IMR-90 (cell line): ENCODE data around the gene CEACAM1. TPM values are rescaled to one million over a fixed set of nuclear protein-coding genes. Genes with fewer than 3 reads are reported as not detected.

Source experiments
- ATAC-seq: fragments of 200-7000 bp; cut with Tn5 transposase; 2 replicates; pipeline ENCODE4 v1.9.1; 2020; ENCODE audit warnings: low read depth, mild to moderate bottlenecking, moderate library complexity
- BruUV-seq: library from RNA; stranded (reverse); fragments of 400-500 nt; replicated peaks from 2 replicates; lab custom pipeline; 2021; lab: Mats Ljungman, UMichigan
- CTCF ChIA-PET: fragments of 300-600 bp; formaldehyde crosslinking; extraction: SDS; loops from one replicate; lab custom pipeline; 2021; ENCODE audit warnings: antibody characterized with exemption; lab: Yijun Ruan, JAX
- POLR2A ChIA-PET: fragments of 300-600 bp; sonication (Branson Sonifier 250); formaldehyde crosslinking; loops from one replicate; lab custom pipeline; 2022; ENCODE audit warnings: antibody characterized with exemption; ENCODE audit not compliant: unreplicated experiment; lab: Charles Lee
- DNase-seq: peaks from one replicate; pipeline ENCODE4 v3.0.0; 2013
- H2AFZ ChIP-seq: replicated peaks from 2 replicates; pipeline ENCODE3; 2013; ENCODE audit warnings: low read length, mild to moderate bottlenecking; ENCODE audit not compliant: poor library complexity
- H2AK5ac ChIP-seq: 2 replicates; pipeline ENCODE4 v1.6.1; 2013; ENCODE audit warnings: low read depth, low read length, inconsistent platforms
- H2AK9ac ChIP-seq: replicated peaks from 2 replicates; pipeline ENCODE3; 2013; ENCODE audit warnings: mild to moderate bottlenecking, low read depth, low read length, moderate library complexity; ENCODE audit not compliant: poor library complexity
- H2BK120ac ChIP-seq: 2 replicates; pipeline ENCODE4 v1.6.1; 2013; ENCODE audit warnings: low read depth, low read length, inconsistent platforms
- H2BK15ac ChIP-seq: 3 replicates; pipeline ENCODE4 v1.6.1; 2013; ENCODE audit warnings: low read depth, low read length, inconsistent platforms
- H2BK20ac ChIP-seq: 2 replicates; pipeline ENCODE4 v1.6.1; 2013; ENCODE audit warnings: low read depth, mild to moderate bottlenecking, inconsistent platforms, low read length, moderate library complexity
- H2BK5ac ChIP-seq: 2 replicates; pipeline ENCODE4 v1.6.1; 2013; ENCODE audit warnings: mild to moderate bottlenecking, low read depth, low read length, inconsistent platforms; ENCODE audit not compliant: poor library complexity, severe bottlenecking
- H3K14ac ChIP-seq: replicated peaks from 2 replicates; pipeline ENCODE4 v1.6.1; 2013; ENCODE audit warnings: low read depth, low read length, inconsistent platforms
- H3K18ac ChIP-seq: 2 replicates; pipeline ENCODE4 v1.6.1; 2013; ENCODE audit warnings: low read depth, low read length, control low read depth
- H3K23ac ChIP-seq: 2 replicates; pipeline ENCODE4 v1.6.1; 2013; ENCODE audit warnings: low read depth, low read length, inconsistent platforms
- H3K27ac ChIP-seq: 2 replicates; pipeline ENCODE4 v1.5.1; 2013; ENCODE audit warnings: mild to moderate bottlenecking, control low read depth, low read length; ENCODE audit not compliant: insufficient read depth
- H3K27me3 ChIP-seq: 2 replicates; pipeline ENCODE4 v1.6.1; 2013; ENCODE audit warnings: low read length; ENCODE audit not compliant: control insufficient read depth, insufficient read depth
- H3K36me3 ChIP-seq: 2 replicates; pipeline ENCODE4 v1.6.1; 2013; ENCODE audit warnings: low read length, mixed read lengths; ENCODE audit not compliant: control insufficient read depth, insufficient read depth
- H3K4ac ChIP-seq: 2 replicates; pipeline ENCODE4 v1.6.1; 2013; ENCODE audit warnings: low read depth, low read length, inconsistent platforms
- H3K4me1 ChIP-seq: 2 replicates; pipeline ENCODE4 v1.6.1; 2013; ENCODE audit warnings: low read length, mixed read lengths; ENCODE audit not compliant: control insufficient read depth, insufficient read depth
- H3K4me2 ChIP-seq: 2 replicates; pipeline ENCODE4 v1.6.1; 2013; ENCODE audit warnings: low read depth, mild to moderate bottlenecking, control low read depth, low read length, moderate library complexity
- H3K4me3 ChIP-seq: 2 replicates; pipeline ENCODE4 v1.5.1; 2013; ENCODE audit warnings: low read depth, mild to moderate bottlenecking, control low read depth, low read length, moderate library complexity; ENCODE audit not compliant: insufficient read depth
- H3K56ac ChIP-seq: 2 replicates; pipeline ENCODE4 v1.6.1; 2013; ENCODE audit warnings: low read length, inconsistent platforms; ENCODE audit not compliant: insufficient read depth; ENCODE audit errors: extremely low read depth
- H3K79me1 ChIP-seq, 2 experiments: 2 replicates each; pipeline ENCODE4 v1.6.1; 2013; ENCODE audit warnings: low read length in 2 of 2, inconsistent platforms in 1 of 2, low read depth in 1 of 2
- H3K9ac ChIP-seq: 2 replicates; pipeline ENCODE4 v1.6.1; 2013; ENCODE audit warnings: low read depth, low read length, control low read depth
- H3K9me1 ChIP-seq: 2 replicates; pipeline ENCODE4 v1.6.1; 2013; ENCODE audit warnings: low read length, inconsistent platforms; ENCODE audit not compliant: insufficient read depth
- H3K9me3 ChIP-seq: 2 replicates; pipeline ENCODE4 v1.6.1; 2013; ENCODE audit warnings: low read length; ENCODE audit not compliant: control insufficient read depth, insufficient read depth
- H4K20me1 ChIP-seq: 2 replicates; pipeline ENCODE4 v1.6.1; 2013; ENCODE audit warnings: low read length, inconsistent platforms; ENCODE audit not compliant: insufficient read depth
- H4K5ac ChIP-seq: 2 replicates; pipeline ENCODE4 v1.6.1; 2013; ENCODE audit warnings: mild to moderate bottlenecking, low read depth, low read length, control low read depth
- H4K8ac ChIP-seq, 2 experiments: 2 replicates each; pipeline ENCODE4 v1.6.1; 2013; ENCODE audit warnings: low read depth in 2 of 2, low read length in 2 of 2, control low read depth in 1 of 2, inconsistent platforms in 1 of 2
- H4K91ac ChIP-seq: 2 replicates; pipeline ENCODE4 v1.6.1; 2013; ENCODE audit warnings: low read depth, low read length, inconsistent platforms; ENCODE audit not compliant: insufficient read depth
- BHLHE40 ChIP-seq: fragments of 150-350 bp; IDR thresholded peaks from 2 replicates; pipeline ENCODE4 v1.6.1; 2016; ENCODE audit warnings: mild to moderate bottlenecking, low read depth, low read length
- CEBPB ChIP-seq: IDR thresholded peaks from 2 replicates; pipeline ENCODE4 v1.6.1; 2012; ENCODE audit warnings: low read depth, low read length, improper control_type of control experiment
- CHD1 ChIP-seq: IDR thresholded peaks from 2 replicates; pipeline ENCODE4 v1.6.1; 2012; ENCODE audit warnings: low read depth, low read length, improper control_type of control experiment
- ELK1 ChIP-seq: fragments of 150-350 bp; IDR thresholded peaks from 2 replicates; pipeline ENCODE4 v1.6.1; 2016; ENCODE audit warnings: low read depth, mild to moderate bottlenecking, low read length, moderate library complexity, borderline replicate concordance
- FOS ChIP-seq: fragments of 150-350 bp; IDR thresholded peaks from 2 replicates; pipeline ENCODE4 v1.6.1; 2016; ENCODE audit warnings: low read depth, low read length
- MAFK ChIP-seq: IDR thresholded peaks from 2 replicates; pipeline ENCODE4 v1.6.1; 2012; ENCODE audit warnings: low read depth, low read length, improper control_type of control experiment
- MAZ ChIP-seq: IDR thresholded peaks from 2 replicates; pipeline ENCODE4 v1.6.1; 2012; ENCODE audit warnings: low read depth, mild to moderate bottlenecking, low read length, improper control_type of control experiment, moderate library complexity, borderline replicate concordance
- MXI1 ChIP-seq: IDR thresholded peaks from 2 replicates; pipeline ENCODE4 v1.6.1; 2012; ENCODE audit warnings: low read depth, mild to moderate bottlenecking, low read length, moderate library complexity, borderline replicate concordance
- NFE2L2 ChIP-seq: fragments of 150-350 bp; IDR thresholded peaks from 2 replicates; pipeline ENCODE4 v1.6.1; 2016; ENCODE audit warnings: low read depth, mild to moderate bottlenecking, low read length
- POLR2A ChIP-seq: IDR thresholded peaks from 2 replicates; pipeline ENCODE4 v1.6.1; 2012; ENCODE audit warnings: mild to moderate bottlenecking, low read depth, low read length
- RAD21 ChIP-seq: IDR thresholded peaks from 2 replicates; pipeline ENCODE4 v1.6.1; 2012; ENCODE audit warnings: low read length, improper control_type of control experiment
- RCOR1 ChIP-seq: IDR thresholded peaks from 2 replicates; pipeline ENCODE4 v1.6.1; 2012; ENCODE audit warnings: mild to moderate bottlenecking, low read length, improper control_type of control experiment; ENCODE audit not compliant: insufficient replicate concordance
- RFX5 ChIP-seq: IDR thresholded peaks from 2 replicates; pipeline ENCODE4 v1.8.0; 2012; ENCODE audit warnings: low read depth, mild to moderate bottlenecking, low read length, moderate library complexity
- SMC3 ChIP-seq: fragments of 150-350 bp; IDR thresholded peaks from 2 replicates; pipeline ENCODE4 v1.6.1; 2016; ENCODE audit warnings: low read depth, mild to moderate bottlenecking, antibody characterized with exemption, low read length, moderate library complexity
- WGBS, 2 experiments: methylation state at CpG; one replicate each; pipeline versions ENCODE4 v1.1.5 to v1.1.7; 2013; ENCODE audit warnings: missing lambda C conversion rate in 2 of 2; ENCODE audit not compliant: insufficient read length in 1 of 2; ENCODE audit errors: extremely low coverage in 2 of 2; 5-methylcytosine and 5-hydroxymethylcytosine counted together
- dilution Hi-C: fragments of 300-500 bp; cut with HindIII; formaldehyde crosslinking; loops from one replicate; pipeline ENCODE4 v1.14.3; 2018; ENCODE audit warnings: low sequenced_read_pairs; ENCODE audit not compliant: unreplicated experiment
- in situ Hi-C: fragments of 300-500 bp; cut with MboI; formaldehyde crosslinking; loops from 3 replicates; pipeline ENCODE4 v1.14.3; 2019; ENCODE audit warnings: low sequenced_read_pairs, inconsistent platforms, mixed read lengths
- intact Hi-C: fragments of 100-400 bp; cut with micrococcal nuclease; formaldehyde crosslinking; loops from 2 replicates; pipeline ENCODE4 v1.10.0; 2022
- polyA plus RNA-seq, 3 experiments: library from polyadenylated mRNA; depleted of rRNA; stranded (reverse); fragments of >200 nt; gene quantifications; 2 replicates each; pipeline ENCODE4 v1.2.3, GENCODE V29; 2012; ENCODE audit warnings: low replicate concordance in 1 of 3
- total RNA-seq: library from RNA; depleted of rRNA; stranded (reverse); fragments of >200 nt; gene quantifications from 2 replicates; pipeline ENCODE4 v1.2.3, GENCODE V29; 2012
- TF ChIP-seq, protein P1 (sequence below): conservative IDR thresholded peaks from 2 replicates; pipeline ENCODE4 v1.5.1; 2012; ENCODE audit warnings: mild to moderate bottlenecking, low read depth, low read length, improper control_type of control experiment
- TF ChIP-seq, protein P2 (sequence below): fragments of 150-350 bp; IDR thresholded peaks from 2 replicates; pipeline ENCODE4 v1.6.1; 2017; ENCODE audit warnings: mild to moderate bottlenecking, antibody characterized with exemption, low read length, low read depth

Gene CEACAM1
- total and polyA plus RNA-seq, 2 of the 4 experiments (the other 2 are of a cell fraction): not detected

GRCh38 chr19:42548552-42548951 is 20.3 kb upstream of the CEACAM1 start:
- H3K4ac ChIP-seq: no peak overlapping the region
- H4K91ac ChIP-seq: no peak overlapping the region
- H3K79me1 ChIP-seq: no peaks in the 10 kb centered on the region
- in situ Hi-C loops (no loop called here), intact Hi-C loops (no loop called here), dilution Hi-C loops (no loop called here)
- no peak overlapping the region for H2BK120ac ChIP-seq
- no peak overlapping the region for H4K5ac ChIP-seq
- no peak overlapping the region for H2BK20ac ChIP-seq
- H3K9me1 ChIP-seq: no peaks in the 10 kb centered on the region
- H3K56ac ChIP-seq: no peak overlapping the region
- no peaks in the 10 kb centered on the region; the same call in 1 of the 2 replicates for H4K20me1 ChIP-seq
- ChIA-PET POLR2A (no interaction called here), CTCF (no interaction called here)
- H3K4me2 ChIP-seq: no peak overlapping the region
- WGBS, 2 experiments: no CpG with 5 or more reads among the region's 4 CpGs
- H3K36me3 ChIP-seq: no peaks in the 10 kb centered on the region
- H2BK15ac ChIP-seq: no peak overlapping the region
- H3K4me1 ChIP-seq: no peaks in the 10 kb centered on the region
- H3K9me3 ChIP-seq: peaks cover 7% of the 10 kb centered on the region
- H3K14ac ChIP-seq: no peak overlapping the region
- no peak overlapping the region for H2AFZ ChIP-seq
- H3K18ac ChIP-seq: no peak overlapping the region
- no TSS peak for BruUV-seq
- H3K9ac ChIP-seq: no peak overlapping the region
- H2AK5ac ChIP-seq: no peak overlapping the region
- H3K4me3 ChIP-seq: no peak overlapping the region
- H2AK9ac ChIP-seq: no peak overlapping the region
- no peak for ATAC-seq
- TF ChIP-seq RCOR1 (no peak), POLR2A (no peak), MAFK (no peak), FOS (no peak), SMC3 (no peak), MXI1 (no peak), CEBPB (no peak), CHD1 (no peak), BHLHE40 (no peak), ELK1 (no peak), RAD21 (no peak), NFE2L2 (no peak), MAZ (no peak), RFX5 (no peak)
- TF ChIP-seq, protein P1, sequence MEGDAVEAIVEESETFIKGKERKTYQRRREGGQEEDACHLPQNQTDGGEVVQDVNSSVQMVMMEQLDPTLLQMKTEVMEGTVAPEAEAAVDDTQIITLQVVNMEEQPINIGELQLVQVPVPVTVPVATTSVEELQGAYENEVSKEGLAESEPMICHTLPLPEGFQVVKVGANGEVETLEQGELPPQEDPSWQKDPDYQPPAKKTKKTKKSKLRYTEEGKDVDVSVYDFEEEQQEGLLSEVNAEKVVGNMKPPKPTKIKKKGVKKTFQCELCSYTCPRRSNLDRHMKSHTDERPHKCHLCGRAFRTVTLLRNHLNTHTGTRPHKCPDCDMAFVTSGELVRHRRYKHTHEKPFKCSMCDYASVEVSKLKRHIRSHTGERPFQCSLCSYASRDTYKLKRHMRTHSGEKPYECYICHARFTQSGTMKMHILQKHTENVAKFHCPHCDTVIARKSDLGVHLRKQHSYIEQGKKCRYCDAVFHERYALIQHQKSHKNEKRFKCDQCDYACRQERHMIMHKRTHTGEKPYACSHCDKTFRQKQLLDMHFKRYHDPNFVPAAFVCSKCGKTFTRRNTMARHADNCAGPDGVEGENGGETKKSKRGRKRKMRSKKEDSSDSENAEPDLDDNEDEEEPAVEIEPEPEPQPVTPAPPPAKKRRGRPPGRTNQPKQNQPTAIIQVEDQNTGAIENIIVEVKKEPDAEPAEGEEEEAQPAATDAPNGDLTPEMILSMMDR: no peak
- TF ChIP-seq, protein P2, sequence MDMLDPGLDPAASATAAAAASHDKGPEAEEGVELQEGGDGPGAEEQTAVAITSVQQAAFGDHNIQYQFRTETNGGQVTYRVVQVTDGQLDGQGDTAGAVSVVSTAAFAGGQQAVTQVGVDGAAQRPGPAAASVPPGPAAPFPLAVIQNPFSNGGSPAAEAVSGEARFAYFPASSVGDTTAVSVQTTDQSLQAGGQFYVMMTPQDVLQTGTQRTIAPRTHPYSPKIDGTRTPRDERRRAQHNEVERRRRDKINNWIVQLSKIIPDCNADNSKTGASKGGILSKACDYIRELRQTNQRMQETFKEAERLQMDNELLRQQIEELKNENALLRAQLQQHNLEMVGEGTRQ: no peak
- H3K23ac ChIP-seq: no peak overlapping the region
- no peak overlapping the region for H2BK5ac ChIP-seq
- no peak for DNase-seq
- H4K8ac ChIP-seq: no peak overlapping the region
- no peak overlapping the region for H3K27ac ChIP-seq
- H3K27me3 ChIP-seq: peaks cover 31% of the 10 kb centered on the region
